Lower leg skin (tissue), 3 donors: Measurements from ENCODE around the gene NBEA.

ENCODE experiments used
- CTCF ChIP-seq, 3 donors: fragments of 450-650 bp; IDR thresholded peaks; one replicate each; pipeline ENCODE4 v1.5.1; 2016; ENCODE audit warnings: antibody characterized with exemption in 3 of 3, mild to moderate bottlenecking in 3 of 3, moderate library complexity in 2 of 3
- POLR2A ChIP-seq, 2 donors: fragments of 450-650 bp; IDR thresholded peaks; one replicate each; pipeline ENCODE4 v1.6.1; 2016 to 2017; ENCODE audit warnings: antibody characterized with exemption in 2 of 2, mild to moderate bottlenecking in 1 of 2, moderate library complexity in 1 of 2

GRCh38 chr13:35455022-35455421 is 513.0 kb downstream of the NBEA start:
- TF ChIP-seq CTCF (IDR thresholded peaks at IDR 0.05) = no peak
- TF ChIP-seq POLR2A (IDR thresholded peaks at IDR 0.05) = no peak
